GM18499 (cell line): ENCODE results near the gene ITGA4.
"Not testable (repeated sequence)": the region's sequence is repeated elsewhere in the genome, so short reads cannot be mapped to it uniquely, and the experiment has no call there.

Experiments used
- ATAC-seq: cut with Tn5 transposase; IDR thresholded peaks from one replicate; pipeline ENCODE4 v1.9.1; 2021; ENCODE audit warnings: moderate number of reproducible peaks; ENCODE audit not compliant: insufficient read depth, unreplicated experiment

ITGA4 gene

GRCh38 chr2:181457121-181457740 lies at the start of gene ITGA4:
ITGA4 (plus strand) TSS chr2:181457386; CDS start chr2:181457655, 269 bp downstream.
- ATAC-seq: peak; percentile 29

- no peak for ATAC-seq
Measured at GRCh38 chr2:181408861-181409260, 48.3 kb upstream of the ITGA4 start.

- no peak for ATAC-seq
Measured at GRCh38 chr2:181411105-181411849, 45.9 kb upstream of the ITGA4 start.

- no peak for ATAC-seq
Measured at GRCh38 chr2:181419129-181419855, 37.9 kb upstream of the ITGA4 start.

GRCh38 chr2:181420259-181421130 lies 36.7 kb upstream of the ITGA4 start:
- no peak for ATAC-seq

GRCh38 chr2:181421131-181421458 lies 36.1 kb upstream of the ITGA4 start:
- ATAC-seq: no peak

- no peak for ATAC-seq
Measured at GRCh38 chr2:181421464-181421863, 35.7 kb upstream of the ITGA4 start.

- ATAC-seq: no peak
Measured at GRCh38 chr2:181426672-181427071, 30.5 kb upstream of the ITGA4 start.

- ATAC-seq: no peak
Measured at GRCh38 chr2:181430406-181431118, 26.6 kb upstream of the ITGA4 start.

GRCh38 chr2:181431674-181432073 lies 25.5 kb upstream of the ITGA4 start:
- no peak for ATAC-seq

GRCh38 chr2:181438261-181438660 lies 18.9 kb upstream of the ITGA4 start:
- ATAC-seq: no peak

- no peak for ATAC-seq
Measured at GRCh38 chr2:181440344-181440743, 16.8 kb upstream of the ITGA4 start.

- no peak for ATAC-seq
Measured at GRCh38 chr2:181440919-181441318, 16.3 kb upstream of the ITGA4 start.

- no peak for ATAC-seq
Measured at GRCh38 chr2:181441670-181442069, 15.5 kb upstream of the ITGA4 start.

- ATAC-seq: no peak
Measured at GRCh38 chr2:181444654-181445053, 12.5 kb upstream of the ITGA4 start.

- no peak for ATAC-seq
Measured at GRCh38 chr2:181446985-181447384, 10.2 kb upstream of the ITGA4 start.

- ATAC-seq: not testable (repeated sequence)
Measured at GRCh38 chr2:181449278-181449677, 7.9 kb upstream of the ITGA4 start.

GRCh38 chr2:181454686-181455450 lies 2.3 kb upstream of the ITGA4 start:
- no peak for ATAC-seq

- ATAC-seq: peak; percentile 58
Measured at GRCh38 chr2:181456660-181457120, 496 bp upstream of the ITGA4 start.
